ENCODE measurements around the gene SPOCD1.

DNA sequence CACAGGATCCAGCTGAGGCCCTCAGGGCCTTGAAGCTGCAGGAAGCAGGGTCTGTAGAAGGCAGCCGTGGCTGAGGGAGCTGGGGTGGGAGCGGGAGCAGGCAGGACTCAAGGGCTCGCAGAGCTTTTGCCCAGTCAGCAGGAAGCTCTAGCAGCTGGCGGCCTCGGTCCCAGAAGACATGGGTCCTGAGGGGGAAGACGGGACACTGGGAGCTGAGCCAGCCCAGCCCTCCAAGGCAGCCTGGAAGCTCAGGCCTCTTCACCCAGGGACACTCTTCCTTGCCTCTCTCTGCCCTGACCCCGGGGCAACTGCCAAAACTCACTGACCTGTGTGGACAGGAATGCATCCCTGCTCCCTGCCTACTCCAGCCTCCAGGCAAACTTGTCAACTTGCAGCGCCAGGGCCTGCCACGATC lies 60.6 kb downstream of the SPOCD1 start:
- TF ChIP-seq, protein P1, sequence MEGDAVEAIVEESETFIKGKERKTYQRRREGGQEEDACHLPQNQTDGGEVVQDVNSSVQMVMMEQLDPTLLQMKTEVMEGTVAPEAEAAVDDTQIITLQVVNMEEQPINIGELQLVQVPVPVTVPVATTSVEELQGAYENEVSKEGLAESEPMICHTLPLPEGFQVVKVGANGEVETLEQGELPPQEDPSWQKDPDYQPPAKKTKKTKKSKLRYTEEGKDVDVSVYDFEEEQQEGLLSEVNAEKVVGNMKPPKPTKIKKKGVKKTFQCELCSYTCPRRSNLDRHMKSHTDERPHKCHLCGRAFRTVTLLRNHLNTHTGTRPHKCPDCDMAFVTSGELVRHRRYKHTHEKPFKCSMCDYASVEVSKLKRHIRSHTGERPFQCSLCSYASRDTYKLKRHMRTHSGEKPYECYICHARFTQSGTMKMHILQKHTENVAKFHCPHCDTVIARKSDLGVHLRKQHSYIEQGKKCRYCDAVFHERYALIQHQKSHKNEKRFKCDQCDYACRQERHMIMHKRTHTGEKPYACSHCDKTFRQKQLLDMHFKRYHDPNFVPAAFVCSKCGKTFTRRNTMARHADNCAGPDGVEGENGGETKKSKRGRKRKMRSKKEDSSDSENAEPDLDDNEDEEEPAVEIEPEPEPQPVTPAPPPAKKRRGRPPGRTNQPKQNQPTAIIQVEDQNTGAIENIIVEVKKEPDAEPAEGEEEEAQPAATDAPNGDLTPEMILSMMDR (conservative IDR thresholded peaks at IDR 0.05), result no peak
- TF ChIP-seq EZH2 (IDR thresholded peaks at IDR 0.05; ENCODE audit: low read depth), result no peak
